ENCODE measurements around the gene PGPEP1.
A peak's percentile ranks its signal among the peaks of the same experiment; 100 is the strongest.
"Not testable (repeated sequence)": the region's sequence is repeated elsewhere in the genome, so short reads cannot be mapped to it uniquely, and the experiment has no call there.

Gene PGPEP1

DNA sequence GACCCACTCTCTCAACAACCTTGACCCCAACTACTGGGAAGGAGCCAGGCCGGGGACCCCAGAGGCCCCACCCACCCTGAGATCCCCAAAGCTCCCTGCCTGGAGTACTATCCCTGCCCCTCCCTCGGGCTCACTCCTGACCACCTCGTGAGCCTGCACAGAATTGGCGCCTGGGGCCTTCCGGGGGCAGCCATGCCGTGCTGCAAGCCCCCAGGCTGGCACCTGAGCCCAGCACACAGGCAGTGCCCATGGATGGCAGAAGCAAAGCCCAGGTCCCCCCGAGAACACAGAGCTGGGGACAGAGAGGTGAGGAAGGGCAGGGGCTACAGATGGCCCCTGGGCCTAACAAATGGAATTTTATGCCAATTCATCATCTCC, 31.5 kb upstream of the PGPEP1 start:
- DNase-seq, result no peak

DNA sequence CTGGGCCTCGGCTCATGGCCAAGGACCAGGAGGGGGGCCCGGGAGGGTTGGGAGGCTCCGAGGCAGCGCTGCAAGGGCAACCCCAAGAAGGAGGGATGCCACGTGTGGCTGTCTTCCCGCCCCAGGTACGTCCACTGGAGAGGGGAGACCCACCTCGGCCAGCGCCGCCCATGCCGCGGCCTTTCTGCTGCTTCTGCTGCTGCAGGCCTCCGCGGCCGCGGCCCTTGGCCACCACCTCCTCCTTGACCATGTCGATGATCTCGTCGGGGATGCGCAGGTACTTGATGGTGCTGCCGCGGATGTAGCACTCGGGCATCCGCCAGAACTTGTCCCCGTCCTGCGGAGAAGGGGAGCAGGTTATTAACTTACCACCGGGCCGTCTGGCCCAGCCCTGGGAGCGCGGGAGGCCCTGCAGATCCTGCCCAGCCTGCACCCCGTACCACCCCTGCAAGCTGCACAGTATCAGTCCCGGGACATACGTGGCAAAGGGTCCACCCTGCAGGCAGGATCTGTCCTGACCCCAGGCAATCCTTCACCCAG, 30.8 kb upstream of the PGPEP1 start:
- DNase-seq, result no peak

DNA sequence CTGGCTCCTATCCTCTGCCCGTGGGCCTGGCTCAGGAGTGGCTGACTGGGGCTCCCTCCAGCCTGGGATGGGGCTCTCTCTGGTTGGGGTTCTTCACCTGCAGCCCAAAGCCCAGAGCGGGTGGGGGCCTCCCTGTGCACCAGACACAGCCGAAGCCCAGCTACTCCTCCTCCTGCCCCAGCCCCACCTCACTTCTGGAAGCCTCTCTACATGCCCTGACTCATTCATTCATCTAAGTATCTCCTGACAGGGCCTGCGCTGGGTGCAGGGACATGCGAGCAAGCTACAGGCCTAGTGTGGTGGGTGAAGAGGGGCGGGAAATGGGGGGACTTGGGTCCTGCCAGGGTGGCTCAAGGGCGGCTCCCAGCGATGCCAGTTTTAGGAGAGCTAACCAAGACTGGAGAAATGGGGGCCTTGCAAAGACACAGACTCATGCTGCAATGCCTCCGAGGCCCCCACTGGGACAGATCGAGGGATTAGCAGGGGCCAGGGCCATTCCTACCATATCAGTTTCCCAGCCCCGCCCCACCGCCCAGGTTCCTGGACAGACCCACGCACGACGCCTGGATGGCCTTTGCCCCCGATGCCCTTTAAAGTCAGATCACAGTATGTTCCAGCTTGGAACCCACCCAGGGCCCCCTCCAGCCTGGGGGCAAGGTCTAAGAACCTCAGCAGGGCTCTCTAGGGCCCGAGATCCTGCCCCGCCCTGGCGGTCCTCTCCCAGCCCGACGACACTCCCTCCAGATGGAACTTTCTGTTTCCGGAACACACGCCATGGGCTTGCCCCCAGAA, 30.1 kb upstream of the PGPEP1 start:
- no peak for DNase-seq

GRCh38 chr19:18310966-18311365, 29.4 kb upstream of the PGPEP1 start:
- DNase-seq, result no peak

GRCh38 chr19:18311502-18312091, 28.8 kb upstream of the PGPEP1 start:
- no peak for DNase-seq

GRCh38 chr19:18312092-18312534, 28.3 kb upstream of the PGPEP1 start:
- no peak for DNase-seq

DNA sequence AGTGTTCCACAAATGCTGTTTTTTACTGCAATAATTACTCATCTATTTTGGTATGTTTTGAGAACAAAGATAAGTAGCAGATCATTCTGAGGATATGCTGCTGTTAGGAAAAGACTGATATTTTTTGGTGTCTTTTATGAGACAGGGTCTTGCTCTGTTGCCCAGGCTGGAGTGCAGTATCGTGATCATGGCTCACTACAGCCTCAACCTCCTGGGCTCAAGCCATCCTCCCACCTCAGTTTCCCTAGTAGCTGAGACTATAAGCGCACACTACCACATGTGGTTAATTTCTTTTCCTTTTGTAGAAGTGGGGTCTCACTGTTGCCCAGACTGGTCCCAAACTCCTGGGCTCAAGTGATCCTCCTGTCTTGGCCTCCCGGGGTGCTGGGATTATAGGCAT, 27.0 kb upstream of the PGPEP1 start:
- no peak for DNase-seq

- DNase-seq, result no peak
These were observed 22.2 kb upstream of the PGPEP1 start for GRCh38 chr19:18317961-18318800.

DNA sequence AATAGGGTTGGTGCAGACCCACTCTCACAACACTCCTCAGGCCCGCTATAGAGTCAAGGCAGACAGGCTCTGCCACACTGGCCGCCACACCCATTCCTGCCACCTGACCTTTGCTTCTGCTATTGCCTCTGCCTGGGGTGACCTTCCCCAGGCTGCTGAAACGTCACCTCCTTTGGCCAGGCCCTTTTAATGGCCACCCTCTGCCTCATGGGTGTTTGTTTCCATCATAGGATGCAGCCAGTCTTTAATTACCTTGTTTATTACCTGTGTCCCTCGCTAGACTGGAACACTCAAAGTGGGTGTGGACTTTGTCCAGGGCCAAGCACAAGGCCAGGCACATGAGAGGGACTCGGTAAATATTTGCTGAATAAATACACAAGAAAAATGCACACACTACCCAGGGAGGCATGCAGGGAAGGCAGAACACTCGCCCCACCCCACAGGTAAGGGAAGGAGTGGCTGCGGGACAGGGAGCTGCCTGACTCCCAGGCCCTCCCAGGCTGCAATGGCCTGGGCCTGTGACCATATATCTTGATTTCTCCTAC, 20.7 kb upstream of the PGPEP1 start:
- no peak for DNase-seq

GRCh38 chr19:18320865-18321733, 19.3 kb upstream of the PGPEP1 start:
- DNase-seq, result no peak

- no peak for DNase-seq
These were observed 18.7 kb upstream of the PGPEP1 start for GRCh38 chr19:18321734-18322102.

- no peak for DNase-seq
These were observed 18.1 kb upstream of the PGPEP1 start for GRCh38 chr19:18322318-18322758.

DNA sequence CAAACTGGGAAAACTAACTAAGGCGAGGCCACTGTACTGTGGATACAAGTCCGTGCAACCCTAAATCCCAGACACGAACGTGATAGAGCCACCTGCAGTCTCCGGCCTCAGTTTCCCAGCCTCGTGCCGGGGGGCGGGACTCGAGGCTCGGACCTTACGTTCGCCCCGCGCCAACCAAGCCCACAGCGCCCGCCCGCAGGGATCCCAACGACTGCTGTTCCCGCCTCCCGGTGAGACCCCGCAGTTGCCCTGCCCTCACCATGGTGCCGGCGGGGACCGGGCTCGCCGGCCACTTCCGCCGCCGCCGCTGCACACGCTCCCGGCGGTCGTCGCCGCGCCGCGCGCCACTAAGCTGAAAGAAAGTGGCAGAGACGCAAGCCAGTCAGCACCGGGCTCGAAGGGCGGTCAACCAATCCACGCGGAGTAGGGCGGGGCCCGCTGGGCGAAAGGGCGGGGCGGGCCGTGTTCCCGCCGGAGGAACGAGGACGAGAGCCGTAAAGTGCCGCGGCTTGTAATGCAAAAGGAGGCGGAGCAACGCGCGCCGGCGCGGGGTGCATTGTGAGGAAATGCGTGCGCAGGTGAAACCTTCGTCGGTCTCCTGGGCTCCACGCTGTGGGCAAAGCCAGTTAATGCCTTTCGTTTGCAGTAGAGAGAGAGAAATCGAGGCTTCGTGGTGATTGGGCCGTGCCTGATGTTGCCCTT, 17.5 kb upstream of the PGPEP1 start, which contains the start of gene LSM4:
TSS of gene LSM4 (minus strand) at position 318 of the 702 bp plus-strand sequence. CDS start at position 262, 56 bp downstream.
- peak; percentile 96 for DNase-seq

DNA sequence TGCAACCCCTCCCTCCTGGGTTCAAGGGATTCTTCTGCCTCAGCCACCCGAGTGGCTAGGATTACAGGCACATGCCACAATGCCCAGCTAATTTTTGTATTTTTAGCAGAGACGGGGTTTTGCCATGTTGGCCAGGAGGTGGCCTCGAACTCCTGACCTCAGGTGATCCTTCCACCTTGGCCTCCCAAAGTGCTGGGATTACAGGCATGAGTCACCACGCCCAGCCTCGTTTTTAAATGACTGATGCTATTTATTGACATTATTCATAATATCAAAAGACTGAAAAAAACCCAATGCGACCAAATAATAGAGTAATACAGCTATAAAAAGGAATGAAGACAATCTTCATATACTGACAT, 16.0 kb upstream of the PGPEP1 start:
- not testable (repeated sequence) for DNase-seq

GRCh38 chr19:18326772-18327171, 13.6 kb upstream of the PGPEP1 start:
- no peak for DNase-seq

DNA sequence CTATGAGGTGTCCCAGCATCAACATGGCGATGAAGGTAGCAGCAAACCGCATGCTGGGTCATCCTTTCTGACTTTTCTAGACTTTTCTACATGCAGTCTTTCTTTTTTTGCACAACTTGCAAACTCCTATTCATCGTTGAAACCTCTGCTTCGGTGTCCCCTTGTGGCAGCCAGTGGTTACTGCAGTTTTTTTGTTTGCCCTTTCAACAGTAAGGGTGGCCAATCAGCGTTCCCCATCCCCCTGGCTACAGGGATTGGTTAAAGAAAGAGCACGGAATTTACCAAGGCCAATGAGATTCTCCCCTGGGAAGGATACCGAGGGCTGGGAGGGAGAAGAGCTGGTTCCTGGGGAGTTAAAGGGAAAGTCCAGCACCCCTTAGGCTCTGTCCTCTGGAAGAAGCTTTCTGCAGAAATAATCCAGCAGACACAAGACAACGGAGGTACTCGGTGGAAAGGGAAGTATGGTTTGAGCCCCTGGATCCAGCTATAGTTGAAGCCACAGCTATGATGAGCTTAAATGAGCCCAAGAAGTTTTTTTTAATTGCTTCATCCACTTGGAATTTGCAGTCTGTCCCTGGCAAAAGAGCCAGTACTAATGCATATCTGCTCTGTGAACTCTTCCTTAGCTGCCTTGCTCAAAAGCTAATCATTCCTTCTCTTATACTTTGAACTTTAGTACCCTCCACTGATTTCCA, 11.9 kb upstream of the PGPEP1 start:
- DNase-seq, result peak; percentile 94

GRCh38 chr19:18329035-18329376, 11.4 kb upstream of the PGPEP1 start:
- DNase-seq, result no peak

- no peak for DNase-seq
These were observed 9.5 kb upstream of the PGPEP1 start for GRCh38 chr19:18330868-18331267.

DNA sequence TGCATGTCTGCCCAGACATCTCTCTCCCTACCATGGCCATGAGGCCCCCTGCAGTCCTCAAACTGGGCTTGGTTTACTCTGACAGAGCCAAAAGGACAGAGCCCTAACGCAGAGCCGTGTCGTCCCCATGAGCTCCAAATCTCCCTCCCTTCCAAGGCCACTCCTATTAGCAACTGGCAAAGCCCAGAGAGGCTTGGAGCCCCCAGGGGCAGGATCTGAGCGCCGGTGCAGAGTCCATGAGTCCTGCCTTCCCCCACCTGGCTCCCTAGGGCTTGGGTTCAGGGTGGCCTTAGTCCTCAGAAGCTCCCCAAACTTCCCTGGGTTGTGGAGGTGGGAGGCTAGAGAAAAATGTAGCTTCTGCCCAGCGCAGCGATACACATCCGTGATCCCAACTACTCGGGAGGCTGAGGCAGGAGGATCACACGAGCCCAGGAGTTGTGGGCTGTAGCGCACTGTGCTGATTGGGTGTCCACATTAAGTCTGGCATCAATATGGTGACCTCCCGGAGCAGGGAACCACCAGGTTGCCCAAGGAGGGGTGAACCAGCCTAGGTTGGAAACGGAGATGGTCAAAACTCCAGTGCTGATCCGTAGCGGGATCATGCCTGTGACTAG, 7.4 kb upstream of the PGPEP1 start:
- no peak for DNase-seq

GRCh38 chr19:18333680-18334079, 6.7 kb upstream of the PGPEP1 start:
- no peak for DNase-seq

Data from NCI-H1417 treated with DMSO at 0.1 percent for 48 hours (cell line).